Gastroesophageal sphincter (tissue), 2 donors: ENCODE measurements around the gene SH2D5.

Experiments used
- POLR2A ChIP-seq, 2 donors: fragments of 450-650 bp; IDR thresholded peaks; one replicate each; pipeline ENCODE4 v1.6.1; 2017; ENCODE audit warnings: antibody characterized with exemption in 2 of 2, mild to moderate bottlenecking in 2 of 2, moderate library complexity in 1 of 2
- POLR2AphosphoS5 ChIP-seq: sonication (generic); formaldehyde crosslinking; IDR thresholded peaks from one replicate; pipeline ENCODE4 v1.6.1; 2017; ENCODE audit warnings: antibody characterized with exemption

DNA sequence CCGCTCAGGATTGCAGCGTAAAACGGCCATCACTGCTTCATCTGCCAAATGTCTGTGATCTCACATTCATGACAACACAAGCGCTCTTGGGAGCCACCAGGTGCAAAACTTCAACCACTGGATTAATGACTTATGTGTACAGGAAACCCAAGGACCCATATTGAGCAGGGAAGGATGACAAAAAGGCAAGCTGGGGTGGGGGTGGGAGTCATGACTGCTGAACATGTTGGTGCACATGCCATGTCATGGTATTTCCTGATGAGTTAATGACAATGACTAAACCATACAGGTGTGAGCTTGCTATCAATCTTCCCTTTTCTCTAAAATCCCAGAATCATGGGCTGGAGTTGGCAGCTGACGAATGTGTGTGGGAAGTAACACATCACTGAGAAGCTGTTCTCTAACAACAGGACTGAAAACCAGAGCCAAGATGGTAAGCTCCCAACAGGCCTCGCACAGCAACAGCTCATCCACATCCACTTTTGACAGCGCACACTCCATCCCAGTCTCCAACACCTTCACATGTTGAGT, 3.1 kb upstream of the SH2D5 start:
- no peak for TF ChIP-seq POLR2AphosphoS5
- TF ChIP-seq POLR2A (IDR thresholded peaks at IDR 0.05) = no peak
